Hepatocyte (in vitro differentiated cells): ENCODE data around the gene MAP7. TPM values are rescaled to one million over a fixed set of nuclear protein-coding genes. Genes with fewer than 3 reads are reported as not detected.

Source experiments
- DNase-seq: peaks from one replicate; pipeline ENCODE4 v3.0.0-alpha.2; 2016; ENCODE audit warnings: low spot score
- H2AFZ ChIP-seq: fragments of 200-600 bp; sonication (generic); 2 replicates; pipeline ENCODE4 v1.6.0; 2016; ENCODE audit warnings: antibody characterized with exemption, mild to moderate bottlenecking
- H3K27ac ChIP-seq: fragments of 200-600 bp; sonication (generic); 2 replicates; pipeline ENCODE4 v1.5.1; 2016; ENCODE audit warnings: mild to moderate bottlenecking
- H3K27me3 ChIP-seq: fragments of 200-600 bp; sonication (generic); 2 replicates; pipeline ENCODE4 v1.6.1; 2016
- H3K36me3 ChIP-seq: fragments of 200-600 bp; sonication (generic); replicated peaks from 2 replicates; pipeline ENCODE4 v1.5.1; 2016; ENCODE audit warnings: low read depth; ENCODE audit not compliant: insufficient read depth
- H3K4me1 ChIP-seq: fragments of 200-600 bp; sonication (generic); 2 replicates; pipeline ENCODE4 v1.5.1; 2016; ENCODE audit warnings: mild to moderate bottlenecking, moderate library complexity; ENCODE audit not compliant: insufficient read depth
- H3K4me2 ChIP-seq: fragments of 200-600 bp; sonication (generic); 2 replicates; pipeline ENCODE4 v1.6.0; 2016
- H3K4me3 ChIP-seq: fragments of 200-600 bp; sonication (generic); 2 replicates; pipeline ENCODE4 v1.5.1; 2016; ENCODE audit warnings: mild to moderate bottlenecking
- H3K79me2 ChIP-seq: fragments of 200-600 bp; sonication (generic); 2 replicates; pipeline ENCODE4 v1.6.0; 2017; ENCODE audit warnings: mild to moderate bottlenecking
- H3K9me2 ChIP-seq: fragments of 200-600 bp; sonication (generic); replicated peaks from 2 replicates; pipeline ENCODE4 v1.6.0; 2017; ENCODE audit warnings: mild to moderate bottlenecking; ENCODE audit not compliant: insufficient read depth
- H3K9me3 ChIP-seq: fragments of 200-600 bp; sonication (generic); 2 replicates; pipeline ENCODE4 v1.5.1; 2016; ENCODE audit warnings: low read depth, mild to moderate bottlenecking
- H4K20me1 ChIP-seq: fragments of 200-600 bp; sonication (generic); 2 replicates; pipeline ENCODE4 v1.6.0; 2016; ENCODE audit warnings: mild to moderate bottlenecking; ENCODE audit not compliant: insufficient read depth, poor library complexity, severe bottlenecking
- EZH2 ChIP-seq: fragments of 200-600 bp; sonication (generic); IDR thresholded peaks from 2 replicates; pipeline ENCODE4 v1.6.1; 2016; ENCODE audit warnings: antibody characterized with exemption, mild to moderate bottlenecking, borderline replicate concordance
- EZH2phosphoT487 ChIP-seq: fragments of 200-600 bp; sonication (generic); IDR thresholded peaks from one replicate; pipeline ENCODE4 v1.6.1; 2018; ENCODE audit warnings: antibody characterized with exemption, mild to moderate bottlenecking, low read depth, moderate library complexity; ENCODE audit not compliant: unreplicated experiment, severe bottlenecking
- WGBS: methylation state at CpG from one replicate; pipeline ENCODE4 v1.1.6; 2016; ENCODE audit warnings: low lambda C conversion rate; ENCODE audit errors: missing lambda C conversion rate; 5-methylcytosine and 5-hydroxymethylcytosine counted together
- polyA plus RNA-seq: library from polyadenylated mRNA; unstranded; fragments of >200 nt; fragmentation: Nextera tagmentation; extraction: Ambion mirVana; gene quantifications from 2 replicates; pipeline ENCODE4 v1.2.1, GENCODE V29; 2016
- total RNA-seq: library from RNA; depleted of rRNA; stranded (reverse); fragments of >200 nt; gene quantifications from 2 replicates; pipeline ENCODE4 v1.2.3, GENCODE V29; 2014
- TF ChIP-seq, protein P1 (sequence below): fragments of 200-600 bp; sonication (generic); IDR thresholded peaks from 2 replicates; pipeline ENCODE4 v1.5.1; 2016; ENCODE audit warnings: antibody characterized with exemption, mild to moderate bottlenecking; ENCODE audit not compliant: poor library complexity

MAP7 gene
- total and polyA plus RNA-seq, 2 experiments from 2014 or later: 13.4 to 22.9 TPM

DNA sequence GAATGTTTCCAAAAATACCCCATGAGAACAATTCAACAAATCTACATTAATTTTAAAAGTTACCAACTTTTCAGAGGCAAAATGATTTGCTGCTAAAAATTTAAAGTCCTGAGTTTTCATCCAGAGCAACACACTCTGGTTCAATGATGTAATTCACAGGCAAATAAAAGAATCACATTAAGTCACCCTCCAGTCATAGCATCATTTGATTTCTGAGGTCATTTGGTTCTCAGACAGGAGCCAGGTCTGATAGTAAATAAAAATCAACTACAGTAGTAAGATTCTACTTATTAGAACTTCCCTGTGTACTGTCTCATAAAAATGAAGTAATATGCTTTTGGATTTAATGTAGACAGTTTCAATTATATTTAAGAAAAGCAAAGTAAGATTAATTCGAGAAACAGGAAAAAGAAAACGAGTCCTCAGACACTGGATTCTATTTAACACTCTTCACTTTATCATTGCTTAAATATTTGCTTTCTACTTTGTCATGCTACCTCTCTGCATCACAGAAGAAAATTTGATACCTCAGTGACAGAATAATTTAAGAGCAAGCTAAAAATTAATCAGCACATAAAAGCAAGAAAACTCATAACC is 25.8 kb downstream of the MAP7 start:
- no peak overlapping the region for H3K4me2 ChIP-seq
- no peaks in the 10 kb centered on the region for H3K27me3 ChIP-seq
- H3K4me3 ChIP-seq: no peak overlapping the region
- H4K20me1 ChIP-seq: peaks cover 8% of the 10 kb centered on the region
- H3K79me2 ChIP-seq: peaks cover 64% of the 10 kb centered on the region
- no peaks in the 10 kb centered on the region for H3K36me3 ChIP-seq
- 44% methylated on average over 2 of the region's 2 CpGs for WGBS
- H2AFZ ChIP-seq: no peak overlapping the region
- H3K4me1 ChIP-seq: peaks cover 6% of the 10 kb centered on the region
- no peaks in the 10 kb centered on the region for H3K9me2 ChIP-seq
- H3K27ac ChIP-seq: peak overlapping the region; percentile 12
- no peak for DNase-seq
- no peaks in the 10 kb centered on the region for H3K9me3 ChIP-seq
- TF ChIP-seq, protein P1, sequence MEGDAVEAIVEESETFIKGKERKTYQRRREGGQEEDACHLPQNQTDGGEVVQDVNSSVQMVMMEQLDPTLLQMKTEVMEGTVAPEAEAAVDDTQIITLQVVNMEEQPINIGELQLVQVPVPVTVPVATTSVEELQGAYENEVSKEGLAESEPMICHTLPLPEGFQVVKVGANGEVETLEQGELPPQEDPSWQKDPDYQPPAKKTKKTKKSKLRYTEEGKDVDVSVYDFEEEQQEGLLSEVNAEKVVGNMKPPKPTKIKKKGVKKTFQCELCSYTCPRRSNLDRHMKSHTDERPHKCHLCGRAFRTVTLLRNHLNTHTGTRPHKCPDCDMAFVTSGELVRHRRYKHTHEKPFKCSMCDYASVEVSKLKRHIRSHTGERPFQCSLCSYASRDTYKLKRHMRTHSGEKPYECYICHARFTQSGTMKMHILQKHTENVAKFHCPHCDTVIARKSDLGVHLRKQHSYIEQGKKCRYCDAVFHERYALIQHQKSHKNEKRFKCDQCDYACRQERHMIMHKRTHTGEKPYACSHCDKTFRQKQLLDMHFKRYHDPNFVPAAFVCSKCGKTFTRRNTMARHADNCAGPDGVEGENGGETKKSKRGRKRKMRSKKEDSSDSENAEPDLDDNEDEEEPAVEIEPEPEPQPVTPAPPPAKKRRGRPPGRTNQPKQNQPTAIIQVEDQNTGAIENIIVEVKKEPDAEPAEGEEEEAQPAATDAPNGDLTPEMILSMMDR: no peak
- TF ChIP-seq EZH2: no peak
- no peak for TF ChIP-seq EZH2phosphoT487

DNA sequence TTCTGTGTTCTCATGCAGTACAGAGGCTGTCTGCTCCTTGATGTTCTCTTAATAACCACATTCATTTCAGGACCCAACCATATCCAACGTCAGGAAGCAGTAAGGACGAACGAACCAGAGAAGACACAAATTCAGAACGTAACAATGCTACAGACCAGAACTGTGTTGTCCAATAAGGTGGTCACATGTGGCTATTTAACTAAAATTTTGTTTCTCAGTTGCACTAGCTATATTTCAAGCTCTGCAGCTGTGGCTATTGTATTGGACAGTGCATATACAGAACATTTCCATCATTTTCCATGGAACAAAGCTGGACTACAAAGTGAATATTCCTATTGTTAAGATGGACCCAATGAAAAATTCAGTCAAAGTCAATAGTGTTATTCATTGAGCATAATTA is 27.0 kb downstream of the MAP7 start:
- DNase-seq: no peak
- H3K4me3 ChIP-seq: no peak overlapping the region
- H3K79me2 ChIP-seq: peaks cover 64% of the 10 kb centered on the region
- no peak overlapping the region for H3K4me2 ChIP-seq
- H3K9me2 ChIP-seq: no peaks in the 10 kb centered on the region
- no peak overlapping the region for H3K27ac ChIP-seq
- no peaks in the 10 kb centered on the region for H3K27me3 ChIP-seq
- no peaks in the 10 kb centered on the region for H3K9me3 ChIP-seq
- 97% methylated on average over 4 of the region's 4 CpGs for WGBS
- H4K20me1 ChIP-seq: peaks cover 8% of the 10 kb centered on the region
- no peaks in the 10 kb centered on the region for H3K36me3 ChIP-seq
- H2AFZ ChIP-seq: no peak overlapping the region
- H3K4me1 ChIP-seq: peaks cover 6% of the 10 kb centered on the region
- no peak for TF ChIP-seq EZH2phosphoT487
- TF ChIP-seq EZH2: no peak
- TF ChIP-seq, protein P1: no peak

DNA sequence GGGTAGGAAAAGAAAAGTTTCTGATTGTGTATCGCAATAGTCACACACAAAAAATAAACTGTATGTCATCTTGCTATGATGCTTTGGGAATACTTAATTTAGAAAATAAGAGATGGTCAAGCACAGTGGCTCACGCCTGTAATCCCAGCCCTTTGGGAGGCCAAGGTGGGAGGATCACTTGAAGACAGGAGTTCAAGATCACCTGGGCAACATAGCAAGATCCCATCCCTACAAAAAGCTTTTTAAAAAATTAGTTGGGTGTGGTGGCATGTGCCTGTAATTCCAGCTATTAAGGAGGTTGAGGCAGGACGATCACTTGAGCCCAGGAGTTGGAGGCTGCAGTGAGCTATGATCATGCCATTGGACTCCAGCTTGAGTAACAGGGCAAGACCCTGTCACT is 27.6 kb downstream of the MAP7 start:
- Histone ChIP-seq H3K27me3 (no peaks in the 10 kb centered on the region), H3K79me2 (peaks cover 64% of the 10 kb centered on the region), H3K27ac (no peak overlapping the region), H3K4me3 (no peak overlapping the region), H3K36me3 (no peaks in the 10 kb centered on the region), H4K20me1 (peaks cover 8% of the 10 kb centered on the region), H3K4me1 (peaks cover 6% of the 10 kb centered on the region), H3K4me2 (no peak overlapping the region), H3K9me2 (no peaks in the 10 kb centered on the region), H3K9me3 (no peaks in the 10 kb centered on the region), H2AFZ (no peak overlapping the region)
- TF ChIP-seq EZH2phosphoT487: no peak
- TF ChIP-seq, protein P1: no peak
- TF ChIP-seq EZH2: no peak
- DNase-seq: no peak
- WGBS: 90% methylated on average over 3 of the region's 3 CpGs

DNA sequence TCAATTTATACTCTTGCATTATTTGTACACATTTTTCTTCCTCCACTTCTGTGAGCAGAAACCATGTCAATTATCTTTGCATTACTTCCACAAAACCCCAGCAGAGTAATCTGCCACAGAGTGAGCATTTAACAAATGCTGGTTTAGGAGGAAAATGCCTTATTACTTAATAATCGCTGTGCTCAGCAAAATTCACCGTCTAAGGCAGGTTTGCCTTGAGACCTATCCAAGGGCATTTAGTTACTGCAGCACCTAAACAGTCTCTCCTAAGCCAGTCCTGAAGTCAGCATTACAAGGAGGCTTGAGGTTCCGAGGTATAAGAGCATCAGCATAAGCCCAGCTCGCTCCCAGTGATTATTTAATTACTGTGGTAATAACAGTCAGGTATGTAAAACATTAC is 28.3 kb downstream of the MAP7 start:
- Histone ChIP-seq H2AFZ (no peak overlapping the region), H3K4me2 (no peak overlapping the region), H3K27me3 (no peaks in the 10 kb centered on the region), H4K20me1 (peaks cover 8% of the 10 kb centered on the region), H3K79me2 (peaks cover 61% of the 10 kb centered on the region), H3K27ac (no peak overlapping the region), H3K4me1 (peaks cover 6% of the 10 kb centered on the region), H3K36me3 (no peaks in the 10 kb centered on the region), H3K9me3 (no peaks in the 10 kb centered on the region), H3K4me3 (no peak overlapping the region), H3K9me2 (no peaks in the 10 kb centered on the region)
- WGBS: 90% methylated on average over 4 of the region's 4 CpGs
- TF ChIP-seq EZH2phosphoT487 (no peak), EZH2 (no peak)
- TF ChIP-seq, protein P1: no peak
- no peak for DNase-seq
